HEK293 (cell line): ENCODE results near the gene ZNF799.

Source experiments
- CTCF ChIA-PET: fragments of 350-600 bp; formaldehyde crosslinking; extraction: SDS; loops from one replicate; lab custom pipeline; 2021; ENCODE audit warnings: antibody characterized with exemption; lab: Yijun Ruan, JAX
- POLR2A ChIA-PET: fragments of 300-600 bp; formaldehyde crosslinking; extraction: SDS; loops from one replicate; lab custom pipeline; 2020; ENCODE audit warnings: antibody characterized with exemption, inconsistent platforms; lab: Yijun Ruan, JAX
- H3K27ac ChIP-seq: fragments of 200-500 bp; sonication (Bioruptor generic); 2 replicates; pipeline ENCODE4 v1.5.1; 2014; ENCODE audit warnings: low read depth, low read length, control low read depth, inconsistent platforms; ENCODE audit errors: extremely low read depth
- H3K36me3 ChIP-seq, 2 experiments: fragments of 200-500 bp in 1 of 2; sonication (Bioruptor generic) in 1 of 2; 1 replicate in 1 of 2; 2 replicates in 1 of 2; pipeline ENCODE4 v1.5.1; 2014 to 2017; ENCODE audit warnings: inconsistent platforms in 2 of 2, low read length in 2 of 2; ENCODE audit not compliant: control insufficient read depth in 2 of 2, insufficient read depth in 1 of 2
- H3K4me1 ChIP-seq: fragments of 200-500 bp; sonication (Bioruptor generic); 2 replicates; pipeline ENCODE4 v1.5.1; 2014; ENCODE audit warnings: mild to moderate bottlenecking, low read length, inconsistent platforms; ENCODE audit not compliant: control insufficient read depth, insufficient read depth
- H3K4me3 ChIP-seq: 2 replicates; pipeline ENCODE4 v1.5.1; 2011; ENCODE audit warnings: low read depth, mild to moderate bottlenecking, control low read depth, low read length, moderate library complexity
- H3K9me3 ChIP-seq: fragments of 200-500 bp; sonication (Bioruptor generic); 2 replicates; pipeline ENCODE4 v1.5.1; 2014; ENCODE audit warnings: low read depth, low read length, inconsistent platforms; ENCODE audit not compliant: control insufficient read depth, insufficient read depth
- MEIS1 ChIP-seq: sonication (generic); formaldehyde crosslinking; IDR thresholded peaks from 2 replicates; pipeline ENCODE4 v1.8.1; 2022; ENCODE audit warnings: missing genetic modification reagents, mild to moderate bottlenecking, borderline replicate concordance
- TF ChIP-seq, protein P1 (sequence below): fragments of 450-650 bp; formaldehyde crosslinking; IDR thresholded peaks from 2 replicates; pipeline ENCODE4 v1.5.1; 2016; ENCODE audit warnings: missing biosample characterization, missing genetic modification characterization

ZNF799 gene

GRCh38 chr19:12345197-12345596 is 55.9 kb downstream of the ZNF799 start:
- TF ChIP-seq, protein P1, sequence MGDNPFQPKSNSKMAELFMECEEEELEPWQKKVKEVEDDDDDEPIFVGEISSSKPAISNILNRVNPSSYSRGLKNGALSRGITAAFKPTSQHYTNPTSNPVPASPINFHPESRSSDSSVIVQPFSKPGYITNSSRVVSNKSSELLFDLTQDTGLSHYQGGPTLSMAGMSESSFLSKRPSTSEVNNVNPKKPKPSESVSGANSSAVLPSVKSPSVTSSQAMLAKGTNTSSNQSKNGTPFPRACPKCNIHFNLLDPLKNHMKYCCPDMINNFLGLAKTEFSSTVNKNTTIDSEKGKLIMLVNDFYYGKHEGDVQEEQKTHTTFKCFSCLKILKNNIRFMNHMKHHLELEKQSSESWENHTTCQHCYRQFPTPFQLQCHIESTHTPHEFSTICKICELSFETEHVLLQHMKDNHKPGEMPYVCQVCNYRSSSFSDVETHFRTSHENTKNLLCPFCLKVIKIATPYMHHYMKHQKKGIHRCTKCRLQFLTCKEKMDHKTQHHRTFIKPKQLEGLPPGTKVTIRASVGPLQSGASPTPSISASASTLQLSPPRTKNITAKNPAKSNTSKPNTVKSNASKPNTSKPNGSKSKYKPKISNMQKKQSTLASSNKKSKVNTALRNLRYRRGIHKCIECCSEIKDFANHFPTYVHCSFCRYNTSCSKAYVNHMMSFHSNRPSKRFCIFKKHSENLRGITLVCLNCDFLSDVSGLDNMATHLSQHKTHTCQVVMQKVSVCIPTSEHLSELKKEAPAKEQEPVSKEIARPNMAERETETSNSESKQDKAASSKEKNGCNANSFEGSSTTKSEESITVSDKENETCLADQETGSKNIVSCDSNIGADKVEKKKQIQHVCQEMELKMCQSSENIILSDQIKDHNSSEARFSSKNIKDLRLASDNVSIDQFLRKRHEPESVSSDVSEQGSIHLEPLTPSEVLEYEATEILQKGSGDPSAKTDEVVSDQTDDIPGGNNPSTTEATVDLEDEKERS (tag by site-specific recombination), result 0 out of 2 replicates have a peak, but pooled peaks have one; percentile 60
- no peak for TF ChIP-seq MEIS1
- H3K27ac ChIP-seq, result no peak overlapping the region
- H3K9me3 ChIP-seq, result no peaks in the 10 kb centered on the region
- H3K4me1 ChIP-seq, result no peaks in the 10 kb centered on the region
- no peak overlapping the region for H3K4me3 ChIP-seq
- POLR2A ChIA-PET, result no interaction called here
- CTCF ChIA-PET, result interaction anchor here (1.1 kb wide), 1 partner anchor 126 kb away, joined by 6 read pairs; no protein-coding TSS in a partner anchor
- H3K36me3 ChIP-seq, result peaks cover 0 to 6% of the 10 kb centered on the region in 2 experiments; a peak in 1 of 3 replicates
